Measurements from ENCODE around the gene SHROOM4.

SHROOM4 gene

DNA sequence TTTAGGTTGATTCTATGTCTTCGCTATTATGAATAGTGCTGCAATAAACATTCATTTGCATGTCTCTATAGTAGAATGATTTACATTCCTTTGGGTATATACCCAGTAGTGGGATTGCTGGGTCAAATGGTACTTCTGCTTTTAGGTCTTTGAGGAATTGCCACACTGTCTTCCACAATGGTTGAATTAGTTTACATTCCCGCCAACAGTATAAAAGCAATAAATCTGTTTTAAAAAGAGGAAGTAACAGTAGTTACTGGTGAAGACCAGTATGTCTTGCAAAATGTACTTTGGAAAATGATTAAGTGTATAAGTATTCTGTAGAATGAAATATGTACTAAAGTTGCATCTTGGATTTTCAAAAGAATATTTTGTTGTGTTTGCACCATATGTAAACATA, 77.3 kb downstream of the SHROOM4 start:
- Histone ChIP-seq H3K36me3 (ENCODE audit: control insufficient read depth, insufficient read depth, low read length) (no peaks in the 10 kb centered on the region), H3K4me3 (ENCODE audit: low read depth, low read length) (no peak overlapping the region), H3K9me3 (ENCODE audit: control insufficient read depth, insufficient read depth, low read length) (no peaks in the 10 kb centered on the region), H3K27me3 (ENCODE audit: control insufficient read depth, insufficient read depth, low read length) (no peaks in the 10 kb centered on the region), H3K4me1 (ENCODE audit: control insufficient read depth, insufficient read depth, low read length) (no peaks in the 10 kb centered on the region), H3K9ac (ENCODE audit: low read depth, low read length) (no peak overlapping the region), H3K27ac (ENCODE audit: low read depth, low read length) (no peak overlapping the region)

DNA sequence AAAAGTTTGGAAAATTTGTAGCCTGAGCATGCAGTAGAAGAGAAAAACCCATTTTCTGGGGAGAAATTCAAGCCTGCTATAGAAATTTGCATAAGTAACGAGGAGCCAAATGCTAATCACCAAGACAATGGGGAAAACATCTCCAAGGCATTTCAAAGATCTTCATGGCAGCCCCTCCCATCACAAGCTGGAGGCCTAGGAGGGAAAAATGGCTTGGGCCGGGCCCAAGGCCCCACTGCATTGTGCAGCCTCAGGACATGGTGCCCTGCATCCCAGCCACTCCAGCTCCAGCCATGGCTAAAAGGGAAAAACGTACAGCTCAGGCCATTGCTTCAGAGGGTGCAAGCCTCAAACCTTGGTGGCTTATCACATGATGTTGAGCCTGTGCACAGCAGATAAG, 87.7 kb downstream of the SHROOM4 start:
- Histone ChIP-seq H3K4me3 (ENCODE audit: low read depth, low read length) (no peak overlapping the region), H3K27ac (ENCODE audit: low read depth, low read length) (peak overlapping the region; percentile 35), H3K36me3 (ENCODE audit: control insufficient read depth, insufficient read depth, low read length) (no peaks in the 10 kb centered on the region), H3K9me3 (ENCODE audit: control insufficient read depth, insufficient read depth, low read length) (0 out of 2 replicates have a peak, but pooled peaks cover 4% of the 10 kb centered on the region), H3K9ac (ENCODE audit: low read depth, low read length) (no peak overlapping the region), H3K27me3 (ENCODE audit: control insufficient read depth, insufficient read depth, low read length) (no peaks in the 10 kb centered on the region), H3K4me1 (ENCODE audit: control insufficient read depth, insufficient read depth, low read length) (peaks cover 36% of the 10 kb centered on the region)

DNA sequence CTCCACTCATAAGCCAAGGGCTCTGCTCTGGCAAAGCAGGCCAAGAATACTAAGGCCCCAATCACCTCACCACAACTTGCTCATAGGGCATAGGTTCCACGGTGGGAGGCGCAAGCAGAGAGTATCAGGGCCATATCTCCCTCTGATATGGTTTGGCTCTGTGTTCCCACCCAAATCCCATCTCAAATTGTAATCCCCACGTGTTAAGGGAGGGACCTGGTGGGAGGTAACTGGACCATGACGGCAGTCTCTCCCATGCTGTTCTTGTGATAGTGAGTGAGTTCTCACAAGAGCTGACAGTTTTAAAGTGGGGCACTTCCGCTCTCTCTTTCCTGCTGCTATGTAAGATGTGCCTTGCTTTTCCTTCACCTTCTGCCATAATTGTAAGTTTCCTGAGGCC, 88.7 kb downstream of the SHROOM4 start:
- Histone ChIP-seq H3K27ac (ENCODE audit: low read depth, low read length) (no peak overlapping the region), H3K27me3 (ENCODE audit: control insufficient read depth, insufficient read depth, low read length) (no peaks in the 10 kb centered on the region), H3K4me1 (ENCODE audit: control insufficient read depth, insufficient read depth, low read length) (peaks cover 36% of the 10 kb centered on the region), H3K9ac (ENCODE audit: low read depth, low read length) (no peak overlapping the region), H3K9me3 (ENCODE audit: control insufficient read depth, insufficient read depth, low read length) (0 out of 2 replicates have a peak, but pooled peaks cover 4% of the 10 kb centered on the region), H3K4me3 (ENCODE audit: low read depth, low read length) (no peak overlapping the region), H3K36me3 (ENCODE audit: control insufficient read depth, insufficient read depth, low read length) (no peaks in the 10 kb centered on the region)

DNA sequence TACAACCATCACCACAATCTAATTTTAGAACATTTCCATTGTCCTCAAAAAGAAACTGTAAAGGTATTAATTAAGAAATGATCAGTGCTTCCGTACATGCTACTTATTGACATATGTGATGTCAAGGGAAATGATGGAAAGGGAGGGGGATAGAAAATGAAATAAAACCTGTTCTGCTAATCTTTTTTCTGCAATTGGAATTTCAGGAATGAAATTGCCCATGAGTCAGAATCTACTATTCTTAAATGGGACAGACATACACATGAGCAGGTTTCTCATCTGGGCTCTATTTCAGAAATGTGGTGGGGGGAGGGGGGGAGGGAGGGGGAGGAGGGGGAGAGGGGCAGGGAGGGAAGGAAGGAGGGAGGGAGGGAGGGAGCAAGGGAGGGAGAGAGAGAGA, 91.0 kb downstream of the SHROOM4 start:
- no peak overlapping the region for H3K27ac ChIP-seq (ENCODE audit: low read depth, low read length)
- H3K36me3 ChIP-seq (ENCODE audit: control insufficient read depth, insufficient read depth, low read length): no peaks in the 10 kb centered on the region
- no peak overlapping the region for H3K9ac ChIP-seq (ENCODE audit: low read depth, low read length)
- H3K27me3 ChIP-seq (ENCODE audit: control insufficient read depth, insufficient read depth, low read length): no peaks in the 10 kb centered on the region
- 0 out of 2 replicates have a peak, but pooled peaks cover 4% of the 10 kb centered on the region for H3K9me3 ChIP-seq (ENCODE audit: control insufficient read depth, insufficient read depth, low read length)
- no peak overlapping the region for H3K4me3 ChIP-seq (ENCODE audit: low read depth, low read length)
- H3K4me1 ChIP-seq (ENCODE audit: control insufficient read depth, insufficient read depth, low read length): peaks cover 46% of the 10 kb centered on the region

DNA sequence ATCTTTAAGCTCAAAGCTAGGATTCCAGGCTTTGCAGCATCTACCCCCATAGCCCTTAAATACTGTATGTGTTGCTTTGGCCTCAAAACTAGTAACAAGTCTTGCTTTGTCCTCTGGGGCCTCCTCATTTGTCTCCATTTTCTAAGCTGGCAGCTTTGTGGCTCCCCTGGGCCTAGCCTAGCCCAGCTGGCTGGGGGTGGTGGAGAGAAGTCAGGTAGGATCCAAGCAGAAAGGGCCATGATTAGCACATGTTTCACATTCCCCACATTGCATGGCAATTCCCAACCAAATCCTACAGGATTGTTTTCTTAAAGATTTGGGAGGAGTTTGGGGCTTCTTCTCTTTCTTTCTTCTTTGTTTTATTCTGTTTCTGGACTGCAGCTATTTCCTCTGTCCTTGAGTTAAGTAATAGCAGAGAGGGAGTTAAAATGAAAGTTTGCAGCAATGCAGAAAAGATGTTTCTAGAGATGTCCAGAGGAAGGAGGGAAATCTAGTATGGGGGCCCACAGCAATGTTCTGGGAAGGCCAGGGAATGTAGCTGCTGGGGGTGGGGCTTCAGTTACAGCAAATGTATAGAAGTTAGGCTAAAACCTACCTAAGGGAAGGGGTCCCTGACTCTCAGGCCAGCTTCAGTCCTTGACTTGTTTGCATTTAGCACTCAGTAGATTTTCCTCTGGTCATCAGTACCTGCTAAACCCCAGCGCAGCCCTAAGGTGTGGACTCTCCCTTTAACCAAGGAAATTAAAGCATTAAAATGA, 92.1 kb downstream of the SHROOM4 start:
- H3K9ac ChIP-seq (ENCODE audit: low read depth, low read length): no peak overlapping the region
- H3K4me3 ChIP-seq (ENCODE audit: low read depth, low read length): no peak overlapping the region
- H3K27me3 ChIP-seq (ENCODE audit: control insufficient read depth, insufficient read depth, low read length): no peaks in the 10 kb centered on the region
- H3K9me3 ChIP-seq (ENCODE audit: control insufficient read depth, insufficient read depth, low read length): 0 out of 2 replicates have a peak, but pooled peaks cover 4% of the 10 kb centered on the region
- H3K4me1 ChIP-seq (ENCODE audit: control insufficient read depth, insufficient read depth, low read length): peaks cover 46% of the 10 kb centered on the region
- no peaks in the 10 kb centered on the region for H3K36me3 ChIP-seq (ENCODE audit: control insufficient read depth, insufficient read depth, low read length)
- no peak overlapping the region for H3K27ac ChIP-seq (ENCODE audit: low read depth, low read length)

DNA sequence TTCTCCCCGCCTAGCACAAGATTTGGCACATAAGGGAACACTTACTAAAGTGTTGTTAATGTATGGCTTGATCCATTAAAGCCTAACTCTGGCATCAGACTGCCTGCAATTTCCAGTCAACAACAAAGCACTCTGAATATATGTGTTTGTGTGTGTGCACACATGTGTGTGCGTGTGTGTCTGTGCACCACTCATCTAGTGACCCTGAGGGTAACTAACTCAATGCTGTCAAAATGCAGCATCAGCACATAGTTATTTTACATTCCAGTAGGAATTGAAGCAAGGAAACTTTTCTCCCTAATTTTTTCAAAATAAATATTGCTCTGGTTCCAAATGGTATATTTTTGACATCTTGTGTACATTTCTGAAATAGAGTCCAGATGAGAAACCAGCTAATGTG, 94.4 kb downstream of the SHROOM4 start:
- no peak overlapping the region for H3K4me3 ChIP-seq (ENCODE audit: low read depth, low read length)
- H3K4me1 ChIP-seq (ENCODE audit: control insufficient read depth, insufficient read depth, low read length): peaks cover 32% of the 10 kb centered on the region
- H3K27me3 ChIP-seq (ENCODE audit: control insufficient read depth, insufficient read depth, low read length): no peaks in the 10 kb centered on the region
- no peak overlapping the region for H3K9ac ChIP-seq (ENCODE audit: low read depth, low read length)
- H3K27ac ChIP-seq (ENCODE audit: low read depth, low read length): no peak overlapping the region
- no peaks in the 10 kb centered on the region for H3K36me3 ChIP-seq (ENCODE audit: control insufficient read depth, insufficient read depth, low read length)
- no peaks in the 10 kb centered on the region for H3K9me3 ChIP-seq (ENCODE audit: control insufficient read depth, insufficient read depth, low read length)

DNA sequence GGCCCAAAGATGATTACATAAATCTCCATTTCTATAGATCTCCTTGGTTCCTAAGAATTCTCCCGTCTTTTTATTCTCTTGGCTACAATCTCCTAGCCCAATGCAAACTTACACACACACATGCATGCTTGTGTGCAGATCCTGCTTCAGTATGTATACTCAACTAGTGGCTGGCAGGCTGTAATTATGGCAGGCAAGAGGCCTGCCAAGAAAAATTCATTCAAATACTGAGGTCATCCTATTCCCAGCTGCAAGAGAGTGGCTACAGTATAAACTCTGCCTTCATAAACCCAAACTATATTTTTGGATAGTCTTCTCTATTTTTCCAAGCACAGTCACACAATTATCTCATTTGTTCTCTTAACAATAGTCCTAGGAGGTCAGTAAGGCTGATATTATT, 95.2 kb downstream of the SHROOM4 start:
- no peaks in the 10 kb centered on the region for H3K36me3 ChIP-seq (ENCODE audit: control insufficient read depth, insufficient read depth, low read length)
- no peak overlapping the region for H3K9ac ChIP-seq (ENCODE audit: low read depth, low read length)
- no peaks in the 10 kb centered on the region for H3K9me3 ChIP-seq (ENCODE audit: control insufficient read depth, insufficient read depth, low read length)
- no peak overlapping the region for H3K27ac ChIP-seq (ENCODE audit: low read depth, low read length)
- peaks cover 39% of the 10 kb centered on the region for H3K4me1 ChIP-seq (ENCODE audit: control insufficient read depth, insufficient read depth, low read length)
- no peak overlapping the region for H3K4me3 ChIP-seq (ENCODE audit: low read depth, low read length)
- no peaks in the 10 kb centered on the region for H3K27me3 ChIP-seq (ENCODE audit: control insufficient read depth, insufficient read depth, low read length)

DNA sequence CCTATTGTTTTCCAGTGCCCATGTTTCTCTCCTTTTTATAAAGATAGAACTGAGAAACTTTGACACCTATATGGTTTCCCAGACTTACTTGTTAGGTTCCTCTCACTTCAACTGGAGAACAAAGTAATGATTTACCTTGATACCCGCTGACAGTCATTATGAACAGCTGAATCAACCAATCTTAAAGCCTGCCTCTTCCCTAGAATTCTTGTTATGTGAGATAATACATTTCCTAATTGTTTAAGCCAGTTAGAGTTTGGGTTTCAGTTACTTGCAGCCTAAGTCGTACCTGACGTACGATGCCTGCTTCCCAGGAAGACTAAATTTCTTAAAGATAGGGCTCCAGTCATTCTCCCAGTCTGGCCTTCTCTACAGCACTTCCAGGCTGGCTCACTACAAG, 97.3 kb downstream of the SHROOM4 start:
- H3K27ac ChIP-seq (ENCODE audit: low read depth, low read length): no peak overlapping the region
- no peak overlapping the region for H3K9ac ChIP-seq (ENCODE audit: low read depth, low read length)
- peaks cover 10% of the 10 kb centered on the region for H3K27me3 ChIP-seq (ENCODE audit: control insufficient read depth, insufficient read depth, low read length)
- no peak overlapping the region for H3K4me3 ChIP-seq (ENCODE audit: low read depth, low read length)
- no peaks in the 10 kb centered on the region for H3K36me3 ChIP-seq (ENCODE audit: control insufficient read depth, insufficient read depth, low read length)
- H3K9me3 ChIP-seq (ENCODE audit: control insufficient read depth, insufficient read depth, low read length): no peaks in the 10 kb centered on the region
- H3K4me1 ChIP-seq (ENCODE audit: control insufficient read depth, insufficient read depth, low read length): peaks cover 42% of the 10 kb centered on the region

DNA sequence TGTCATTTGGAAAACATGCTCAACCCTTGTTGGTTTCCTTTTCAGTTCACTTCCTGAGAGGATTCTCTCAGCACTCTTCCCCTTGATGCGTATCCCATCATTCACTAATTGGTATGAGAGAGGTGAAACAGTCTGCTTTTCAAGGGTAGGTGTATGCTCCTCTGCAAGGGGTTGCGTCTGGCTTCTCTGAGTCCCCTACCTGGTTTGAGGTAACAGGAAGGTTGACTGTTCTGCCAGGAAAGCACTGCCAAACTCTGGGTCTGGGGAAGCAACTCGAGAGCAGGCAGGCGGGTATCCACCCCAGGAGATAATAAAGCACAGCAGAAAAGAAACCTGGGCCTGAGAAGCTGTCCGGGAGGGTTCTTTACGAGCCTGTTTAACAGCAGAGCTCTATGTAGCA, 101.2 kb downstream of the SHROOM4 start:
- H3K9ac ChIP-seq (ENCODE audit: low read depth, low read length): no peak overlapping the region
- peak overlapping the region; percentile 15 for H3K27ac ChIP-seq (ENCODE audit: low read depth, low read length)
- peaks cover 19% of the 10 kb centered on the region for H3K27me3 ChIP-seq (ENCODE audit: control insufficient read depth, insufficient read depth, low read length)
- no peaks in the 10 kb centered on the region for H3K36me3 ChIP-seq (ENCODE audit: control insufficient read depth, insufficient read depth, low read length)
- peaks cover 47% of the 10 kb centered on the region for H3K4me1 ChIP-seq (ENCODE audit: control insufficient read depth, insufficient read depth, low read length)
- H3K4me3 ChIP-seq (ENCODE audit: low read depth, low read length): no peak overlapping the region
- H3K9me3 ChIP-seq (ENCODE audit: control insufficient read depth, insufficient read depth, low read length): no peaks in the 10 kb centered on the region

DNA sequence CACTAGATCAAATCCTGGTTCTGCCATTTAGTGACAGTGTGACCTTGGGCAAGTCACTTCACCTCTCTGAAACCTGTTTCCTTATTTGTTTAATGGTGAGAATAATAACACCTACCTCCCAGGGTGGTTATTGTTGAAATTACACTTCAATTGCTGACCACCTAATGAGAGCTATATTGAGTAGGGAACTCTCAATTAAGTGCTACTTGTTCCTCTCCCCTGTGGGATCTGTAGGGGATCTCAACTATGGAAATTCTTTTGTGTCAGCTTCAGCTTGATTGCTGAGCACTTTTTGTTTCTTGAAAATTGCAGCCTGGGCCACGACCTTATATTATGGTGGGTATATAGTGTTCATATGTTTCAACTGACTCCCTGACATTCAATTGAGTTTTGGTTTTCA, 102.1 kb downstream of the SHROOM4 start:
- H3K36me3 ChIP-seq (ENCODE audit: control insufficient read depth, insufficient read depth, low read length): no peaks in the 10 kb centered on the region
- no peak overlapping the region for H3K27ac ChIP-seq (ENCODE audit: low read depth, low read length)
- H3K27me3 ChIP-seq (ENCODE audit: control insufficient read depth, insufficient read depth, low read length): peaks cover 19% of the 10 kb centered on the region
- H3K4me3 ChIP-seq (ENCODE audit: low read depth, low read length): no peak overlapping the region
- H3K9me3 ChIP-seq (ENCODE audit: control insufficient read depth, insufficient read depth, low read length): no peaks in the 10 kb centered on the region
- peaks cover 54% of the 10 kb centered on the region for H3K4me1 ChIP-seq (ENCODE audit: control insufficient read depth, insufficient read depth, low read length)
- no peak overlapping the region for H3K9ac ChIP-seq (ENCODE audit: low read depth, low read length)

DNA sequence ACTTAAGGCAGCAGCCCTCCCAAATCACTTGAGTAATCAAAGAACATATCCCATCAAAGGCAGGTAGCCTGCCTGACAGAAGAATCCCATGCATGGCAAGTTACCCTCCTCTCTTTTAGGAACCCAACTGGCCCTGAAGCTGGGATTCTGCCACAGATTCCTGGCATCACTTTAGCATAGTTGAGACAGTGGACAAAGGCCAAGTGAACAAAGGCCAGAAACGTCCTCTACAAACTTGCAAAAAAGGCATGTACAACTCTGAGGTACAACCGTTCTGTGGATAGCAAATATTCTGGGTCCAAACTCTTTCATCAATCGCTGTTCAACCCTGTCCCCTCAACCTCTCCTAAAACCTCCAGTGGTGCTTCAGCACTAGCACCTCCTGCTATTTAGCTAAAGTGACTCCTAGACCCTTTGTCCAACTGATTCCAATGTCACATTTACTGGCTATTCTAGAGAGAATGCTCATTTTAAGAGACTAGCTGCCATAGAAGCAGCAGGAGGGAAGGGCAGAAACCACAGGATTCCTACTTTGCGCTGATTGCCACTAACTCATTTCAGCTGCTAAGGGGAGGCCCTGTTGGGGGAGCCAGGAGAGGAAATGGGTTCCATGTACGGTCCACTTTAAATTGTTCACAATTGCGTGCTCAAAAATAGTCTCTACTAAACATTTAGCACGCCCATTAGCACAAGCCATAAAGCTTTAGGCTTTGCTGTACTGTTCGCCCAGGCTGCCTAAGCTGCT, 105.9 kb downstream of the SHROOM4 start:
- Histone ChIP-seq H3K9ac (ENCODE audit: low read depth, low read length) (no peak overlapping the region), H3K36me3 (ENCODE audit: control insufficient read depth, insufficient read depth, low read length) (no peaks in the 10 kb centered on the region), H3K4me3 (ENCODE audit: low read depth, low read length) (no peak overlapping the region), H3K9me3 (ENCODE audit: control insufficient read depth, insufficient read depth, low read length) (no peaks in the 10 kb centered on the region), H3K27ac (ENCODE audit: low read depth, low read length) (no peak overlapping the region), H3K27me3 (ENCODE audit: control insufficient read depth, insufficient read depth, low read length) (peaks cover 19% of the 10 kb centered on the region), H3K4me1 (ENCODE audit: control insufficient read depth, insufficient read depth, low read length) (peaks cover 40% of the 10 kb centered on the region)

All from HUES48 (cell line).